GM12891 (cell line): ENCODE results near the gene HS6ST2.

Experiments
- PAX5 ChIP-seq: IDR thresholded peaks from 2 replicates; pipeline ENCODE4 v1.6.1; 2011; ENCODE audit warnings: low read length, moderate library complexity, mild to moderate bottlenecking; ENCODE audit not compliant: insufficient read depth, severe bottlenecking
- POLR2A ChIP-seq: IDR thresholded peaks from 2 replicates; pipeline ENCODE4 v1.6.1; 2011; ENCODE audit warnings: low read depth, low read length, control low read depth
- POLR2AphosphoS5 ChIP-seq: IDR thresholded peaks from 2 replicates; pipeline ENCODE4 v1.6.1; 2011; ENCODE audit warnings: low read depth, low read length, control low read depth
- POU2F2 ChIP-seq: IDR thresholded peaks from 2 replicates; pipeline ENCODE4 v1.6.1; 2011; ENCODE audit warnings: low read depth, mild to moderate bottlenecking, control low read depth, low read length, moderate library complexity
- TAF1 ChIP-seq: IDR thresholded peaks from 2 replicates; pipeline ENCODE4 v1.6.1; 2011; ENCODE audit warnings: low read depth, low read length, control low read depth

GRCh38 chrX:132634521-132634920 is 323.9 kb downstream of the HS6ST2 start:
- TF ChIP-seq POLR2AphosphoS5: no peak
- no peak for TF ChIP-seq POLR2A
- TF ChIP-seq TAF1: no peak
- TF ChIP-seq PAX5: no peak
- TF ChIP-seq POU2F2: no peak
